ENCODE data around the gene CGREF1. TPM values are rescaled to one million over a fixed set of nuclear protein-coding genes. Genes with fewer than 3 reads are reported as not detected.
"Not testable (repeated sequence)": the region's sequence is repeated elsewhere in the genome, so short reads cannot be mapped to it uniquely, and the experiment has no call there.

The CGREF1 gene
- total RNA-seq, 2 experiments from 2014 or later, result 1.1 to 2.5 TPM

DNA sequence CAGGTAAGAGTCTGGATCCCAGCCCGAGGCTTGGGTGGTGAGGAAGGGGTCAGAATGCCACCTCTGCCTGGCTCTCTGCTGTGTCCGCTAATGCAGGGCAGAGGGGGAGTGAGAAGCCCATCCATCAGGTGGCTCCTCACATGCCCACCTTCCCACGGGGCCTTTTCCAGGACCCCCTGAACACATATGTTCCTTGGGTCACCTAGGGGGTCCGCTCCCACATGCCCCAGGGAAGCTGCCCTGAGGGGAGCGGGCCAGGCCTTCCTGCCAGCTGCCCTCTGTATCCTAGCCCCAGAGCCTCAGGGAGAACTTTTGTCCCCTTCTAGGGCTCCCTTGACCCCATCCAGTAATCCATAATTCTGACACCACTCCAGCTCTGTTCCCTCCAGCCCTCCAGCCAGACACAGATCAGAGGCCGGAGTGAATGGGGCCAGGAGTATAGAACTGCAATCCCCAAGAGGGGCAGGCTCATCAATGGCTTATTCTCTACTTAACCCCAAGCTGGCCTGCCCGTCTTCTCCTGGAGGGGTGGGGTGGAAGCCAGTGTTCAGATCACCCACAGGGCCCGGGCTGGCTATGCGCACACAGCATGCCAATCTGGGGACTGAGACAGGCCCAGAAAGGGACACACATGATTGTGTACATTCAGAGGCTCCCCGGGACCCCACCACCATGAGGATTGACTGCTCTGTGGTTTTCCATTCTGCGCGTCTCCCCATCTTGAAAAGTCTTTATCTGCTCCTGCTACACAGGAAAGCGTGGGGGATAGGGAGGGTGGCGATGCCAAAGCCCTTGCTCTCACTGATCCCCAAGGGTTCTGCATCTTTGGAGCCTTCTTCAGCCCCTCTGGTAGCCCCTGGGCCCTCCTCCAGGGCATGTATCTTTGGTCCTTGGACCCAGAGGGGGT lies 39.4 kb downstream of the CGREF1 start:
- Mint-ChIP-seq H3K4me1 (peaks cover 41% of the 10 kb centered on the region), H3K27me3 (no peaks in the 10 kb centered on the region), H3K27ac (peak overlapping the region; percentile 42), H3K36me3 (no peaks in the 10 kb centered on the region), H3K4me3 (no peak overlapping the region), H3K9me3 (ENCODE audit: low read depth) (no peaks in the 10 kb centered on the region)
- CTCF ChIA-PET, result interaction anchor here (1.7 kb wide), 1 partner anchor 29 kb away, joined by 8 read pairs; no protein-coding TSS in a partner anchor
- no peak for ATAC-seq
- no peak for DNase-seq

DNA sequence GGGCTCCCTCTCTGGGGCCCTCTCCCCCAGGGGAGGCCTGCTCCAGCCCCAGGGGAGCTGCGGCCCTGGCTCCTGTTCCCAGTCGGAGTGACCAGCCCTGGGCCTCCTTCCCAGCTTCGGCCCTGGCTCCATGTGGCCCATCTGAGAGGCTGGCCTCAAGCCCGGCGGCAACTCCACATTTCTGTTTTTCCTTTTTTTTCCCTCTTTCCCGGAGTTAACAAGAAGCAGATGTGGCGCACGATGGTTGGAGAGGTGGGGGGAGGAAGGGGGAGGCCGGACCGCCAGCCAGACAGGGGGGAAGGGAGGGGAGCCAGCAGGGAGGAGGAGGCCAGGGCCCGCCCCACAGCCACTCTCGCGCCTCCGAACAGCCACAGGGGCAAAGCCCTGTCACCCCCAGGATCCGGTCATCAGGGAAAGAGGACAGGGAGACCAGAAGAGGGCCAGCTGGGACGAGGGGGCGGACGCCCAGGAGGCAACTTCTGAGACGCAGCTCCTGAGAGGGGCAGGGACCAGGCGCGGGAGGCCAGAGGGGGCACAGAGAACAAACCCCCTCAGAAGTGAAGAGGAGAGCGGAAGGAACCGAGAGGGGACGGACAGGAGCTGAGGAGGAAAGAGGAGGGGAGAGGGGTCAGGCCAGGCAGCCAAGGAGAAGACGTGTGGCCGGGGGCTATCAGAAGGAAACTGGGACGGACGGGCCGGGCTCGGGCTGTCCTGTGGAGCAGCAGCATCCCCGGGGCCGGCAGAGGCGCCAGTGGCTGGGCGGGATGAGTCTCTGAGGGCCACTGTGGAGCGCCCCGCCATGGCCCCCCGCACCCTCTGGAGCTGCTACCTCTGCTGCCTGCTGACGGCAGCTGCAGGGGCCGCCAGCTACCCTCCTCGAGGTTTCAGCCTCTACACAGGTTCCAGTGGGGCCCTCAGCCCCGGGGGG lies 40.4 kb downstream of the CGREF1 start, which contains the start of gene EMILIN1:
EMILIN1 (plus strand) TSS at position 349 of the 928 bp plus-strand sequence; CDS start at position 800, 451 bp downstream.
- Mint-ChIP-seq H3K27me3 (no peaks in the 10 kb centered on the region), H3K27ac (no peak within 1 kb of the TSS), H3K4me3 (no peak within 1 kb of the TSS), H3K9me3 (ENCODE audit: low read depth) (no peaks in the 10 kb centered on the region), H3K36me3 (no peaks in the 10 kb centered on the region), H3K4me1 (peaks cover 45% of the 10 kb centered on the region)
- CTCF ChIA-PET, result no interaction called here
- no peak for DNase-seq
- no peak for ATAC-seq

DNA sequence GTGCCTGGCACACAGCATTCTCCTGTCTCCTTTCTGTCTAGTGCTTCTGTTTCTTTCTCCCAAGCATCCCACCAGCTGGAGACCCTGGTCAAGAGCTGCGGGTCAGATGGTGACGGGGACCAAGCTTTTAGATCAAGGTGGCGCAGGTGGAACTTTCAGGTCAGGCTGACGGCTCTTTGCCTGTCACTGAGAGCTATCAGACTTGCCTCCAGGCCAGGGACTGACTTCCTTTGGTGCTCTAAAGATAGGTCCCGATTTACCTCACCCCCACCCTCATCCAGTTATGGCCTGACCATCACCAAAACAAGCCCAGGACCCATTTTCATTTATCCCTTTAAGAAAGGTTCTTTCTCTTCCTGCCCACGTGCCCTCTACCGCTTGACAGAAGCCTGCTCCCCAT lies 41.7 kb downstream of the CGREF1 start:
- CTCF ChIA-PET, result interaction anchor here (0.6 to 5.0 kb wide), 3 partner anchors 9 to 115 kb away, joined by 3 to 37 read pairs (median 3); partner anchors contain the start of genes AGBL5 and KHK
- DNase-seq (no peak), ATAC-seq (no peak)
- no peaks in the 10 kb centered on the region for H3K36me3 Mint-ChIP-seq
- no peak overlapping the region for H3K4me3 Mint-ChIP-seq
- H3K27ac Mint-ChIP-seq, result no peak overlapping the region
- H3K4me1 Mint-ChIP-seq, result peaks cover 56% of the 10 kb centered on the region
- H3K27me3 Mint-ChIP-seq, result no peaks in the 10 kb centered on the region
- no peaks in the 10 kb centered on the region for H3K9me3 Mint-ChIP-seq (ENCODE audit: low read depth)

DNA sequence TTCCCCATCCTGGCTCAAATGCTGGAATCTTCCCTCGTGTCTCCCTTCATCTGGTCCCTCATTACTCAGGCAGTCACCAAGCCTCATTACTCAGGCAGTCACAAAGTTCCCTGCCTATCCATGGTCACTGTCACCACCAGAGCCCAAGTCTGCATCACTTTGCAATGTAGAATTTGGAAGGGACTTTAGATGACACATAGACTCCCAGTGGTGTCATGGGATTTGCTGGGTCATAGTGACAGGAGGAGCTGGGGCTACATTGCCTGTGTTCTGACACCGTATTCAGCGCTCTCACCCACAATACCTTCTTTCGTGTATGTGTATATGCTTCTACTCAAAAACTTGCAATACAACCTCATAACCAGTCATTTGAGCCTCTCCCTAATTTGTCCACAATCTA lies 42.6 kb downstream of the CGREF1 start:
- Mint-ChIP-seq H3K9me3 (ENCODE audit: low read depth) (no peaks in the 10 kb centered on the region), H3K27me3 (no peaks in the 10 kb centered on the region), H3K36me3 (no peaks in the 10 kb centered on the region), H3K4me3 (no peak overlapping the region), H3K27ac (peak overlapping the region; percentile 71), H3K4me1 (peaks cover 52% of the 10 kb centered on the region)
- no peak for ATAC-seq
- DNase-seq, result no peak
- CTCF ChIA-PET, result interaction anchor here (1.6 to 5.0 kb wide), 2 partner anchors 10 to 26 kb away, joined by 3 to 37 read pairs; partner anchors contain the start of genes AGBL5 and KHK

DNA sequence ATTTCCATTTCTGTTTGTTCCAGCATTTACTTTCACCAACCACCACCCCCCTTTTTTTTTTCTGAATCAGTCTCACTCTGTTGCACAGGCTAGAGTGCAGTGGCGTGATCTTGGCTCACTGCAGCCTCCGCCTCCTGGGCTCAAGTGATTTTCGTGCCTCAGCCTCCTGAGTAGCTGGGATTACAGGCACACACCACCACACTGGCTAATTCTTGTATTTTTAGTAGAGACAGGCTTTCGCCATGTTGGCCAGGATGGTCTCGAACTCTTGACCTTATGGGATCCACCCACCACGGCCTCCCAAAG lies 43.4 kb downstream of the CGREF1 start:
- H3K36me3 Mint-ChIP-seq; DNase-seq; H3K27me3 Mint-ChIP-seq; H3K9me3 Mint-ChIP-seq (ENCODE audit: low read depth); ATAC-seq: not testable (repeated sequence)
- CTCF ChIA-PET, result interaction anchor here (5.0 to 5.9 kb wide), 2 partner anchors 11 to 25 kb away, joined by 37 to 45 read pairs; partner anchors contain the start of genes AGBL5 and KHK
- H3K4me1 Mint-ChIP-seq, result peaks cover 52% of the 10 kb centered on the region
- H3K4me3 Mint-ChIP-seq, result peak overlapping the region; percentile 3
- peak overlapping the region; percentile 80 for H3K27ac Mint-ChIP-seq

DNA sequence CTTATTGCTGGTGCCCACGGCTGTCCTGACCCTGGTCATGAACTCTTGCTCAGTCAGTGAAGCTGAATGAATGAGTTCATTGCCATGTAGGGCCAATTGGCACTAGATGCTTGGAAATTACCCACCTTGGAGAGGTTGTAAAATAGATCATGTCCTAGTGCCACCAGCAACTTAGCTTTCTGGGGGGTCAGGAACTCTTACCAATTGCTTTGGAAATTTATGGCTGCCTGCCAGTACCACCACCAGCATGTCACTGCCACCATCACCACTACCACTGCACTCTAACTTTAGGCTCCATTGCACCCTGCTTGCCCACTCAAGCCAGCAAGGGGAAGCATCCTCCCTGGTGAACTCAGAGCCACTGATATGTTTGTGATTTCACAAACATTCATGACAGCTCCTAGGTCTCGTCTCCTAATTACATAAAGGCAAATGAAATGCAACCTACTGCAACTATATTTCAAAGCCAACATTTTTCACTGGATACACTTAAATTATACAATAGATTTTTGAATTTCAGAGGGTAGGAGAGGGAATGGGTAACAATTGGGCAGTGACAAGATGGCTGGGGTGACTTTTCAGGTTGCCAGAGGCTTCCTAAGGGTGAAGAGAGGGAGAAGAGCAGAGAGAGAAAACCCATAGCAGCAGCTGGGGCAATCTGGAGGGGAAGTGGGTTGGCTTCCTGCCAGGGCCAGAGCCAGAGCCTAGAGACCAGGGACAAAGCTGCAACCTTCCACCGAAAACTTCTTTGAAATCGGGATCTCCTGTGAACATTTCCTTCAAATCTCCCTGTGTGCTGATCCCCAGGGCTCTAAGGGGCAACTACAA lies 44.0 kb downstream of the CGREF1 start:
- peak overlapping the region; percentile 80 for H3K27ac Mint-ChIP-seq
- peak overlapping the region; percentile 3 for H3K4me3 Mint-ChIP-seq
- peaks cover under 1% of the 10 kb centered on the region for H3K36me3 Mint-ChIP-seq
- ATAC-seq, result no peak
- DNase-seq, result peak; percentile 70
- H3K27me3 Mint-ChIP-seq, result no peaks in the 10 kb centered on the region
- H3K9me3 Mint-ChIP-seq (ENCODE audit: low read depth), result no peaks in the 10 kb centered on the region
- CTCF ChIA-PET, result interaction anchor here (1.0 to 5.9 kb wide), 4 partner anchors 8 to 229 kb away, joined by 3 to 45 read pairs (median 20); partner anchors contain the start of genes AGBL5 and KHK
- H3K4me1 Mint-ChIP-seq, result peaks cover 54% of the 10 kb centered on the region

DNA sequence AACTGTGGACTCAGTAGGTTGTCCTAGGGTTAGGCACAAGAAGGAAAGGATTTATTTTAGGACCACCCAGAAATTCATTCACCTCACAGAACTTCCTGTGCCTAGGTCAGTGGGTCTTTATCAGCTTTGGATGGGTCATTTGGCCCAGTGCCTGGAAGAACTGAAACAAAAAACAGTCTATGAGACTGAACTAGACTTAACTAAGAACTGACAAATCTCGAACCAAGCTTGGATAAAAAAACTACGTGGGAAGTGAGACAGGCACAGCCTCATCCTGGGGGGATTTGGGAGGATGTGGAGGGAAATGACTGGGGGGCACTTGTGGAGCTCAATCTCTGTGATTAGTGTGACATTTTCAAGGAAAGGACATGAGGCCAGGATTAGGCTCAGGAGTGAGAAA lies 45.1 kb downstream of the CGREF1 start:
- Mint-ChIP-seq H3K4me1 (peaks cover 65% of the 10 kb centered on the region), H3K27me3 (no peaks in the 10 kb centered on the region), H3K27ac (peak overlapping the region; percentile 16), H3K4me3 (no peak overlapping the region), H3K9me3 (ENCODE audit: low read depth) (no peaks in the 10 kb centered on the region), H3K36me3 (peaks cover 13% of the 10 kb centered on the region)
- DNase-seq, result no peak
- ATAC-seq, result no peak
- CTCF ChIA-PET, result interaction anchor here (1.0 to 5.9 kb wide), 4 partner anchors 9 to 228 kb away, joined by 3 to 45 read pairs (median 20); partner anchors contain the start of genes AGBL5 and KHK

DNA sequence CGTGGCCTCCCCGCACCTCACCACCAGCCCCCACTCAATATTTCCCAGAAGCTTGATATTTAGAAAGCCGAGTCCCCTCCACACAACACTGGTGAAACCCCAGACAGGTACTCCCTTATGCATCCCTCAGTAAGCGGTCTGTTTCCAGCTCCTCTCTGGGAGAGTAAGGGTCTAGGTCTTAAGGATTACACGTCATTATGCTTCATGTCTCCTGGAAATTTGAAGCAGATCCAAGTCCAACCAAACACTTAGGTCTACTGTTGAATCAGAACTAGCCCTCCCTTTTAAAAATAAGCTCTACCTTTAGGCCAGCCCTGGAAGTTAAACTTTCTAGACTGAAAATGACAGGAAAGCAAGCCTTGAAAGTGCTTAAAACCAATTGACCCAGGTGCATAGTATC lies 46.0 kb downstream of the CGREF1 start:
- Mint-ChIP-seq H3K4me3 (peak overlapping the region; percentile 79), H3K4me1 (peaks cover 67% of the 10 kb centered on the region), H3K27me3 (no peaks in the 10 kb centered on the region), H3K27ac (peak overlapping the region; percentile 67), H3K9me3 (ENCODE audit: low read depth) (no peaks in the 10 kb centered on the region), H3K36me3 (peaks cover 14% of the 10 kb centered on the region)
- CTCF ChIA-PET, result interaction anchor here (1.8 to 5.9 kb wide), 3 partner anchors 13 to 111 kb away, joined by 6 to 45 read pairs (median 37); partner anchors contain the start of genes AGBL5 and KHK
- ATAC-seq (no peak), DNase-seq (no peak)

DNA sequence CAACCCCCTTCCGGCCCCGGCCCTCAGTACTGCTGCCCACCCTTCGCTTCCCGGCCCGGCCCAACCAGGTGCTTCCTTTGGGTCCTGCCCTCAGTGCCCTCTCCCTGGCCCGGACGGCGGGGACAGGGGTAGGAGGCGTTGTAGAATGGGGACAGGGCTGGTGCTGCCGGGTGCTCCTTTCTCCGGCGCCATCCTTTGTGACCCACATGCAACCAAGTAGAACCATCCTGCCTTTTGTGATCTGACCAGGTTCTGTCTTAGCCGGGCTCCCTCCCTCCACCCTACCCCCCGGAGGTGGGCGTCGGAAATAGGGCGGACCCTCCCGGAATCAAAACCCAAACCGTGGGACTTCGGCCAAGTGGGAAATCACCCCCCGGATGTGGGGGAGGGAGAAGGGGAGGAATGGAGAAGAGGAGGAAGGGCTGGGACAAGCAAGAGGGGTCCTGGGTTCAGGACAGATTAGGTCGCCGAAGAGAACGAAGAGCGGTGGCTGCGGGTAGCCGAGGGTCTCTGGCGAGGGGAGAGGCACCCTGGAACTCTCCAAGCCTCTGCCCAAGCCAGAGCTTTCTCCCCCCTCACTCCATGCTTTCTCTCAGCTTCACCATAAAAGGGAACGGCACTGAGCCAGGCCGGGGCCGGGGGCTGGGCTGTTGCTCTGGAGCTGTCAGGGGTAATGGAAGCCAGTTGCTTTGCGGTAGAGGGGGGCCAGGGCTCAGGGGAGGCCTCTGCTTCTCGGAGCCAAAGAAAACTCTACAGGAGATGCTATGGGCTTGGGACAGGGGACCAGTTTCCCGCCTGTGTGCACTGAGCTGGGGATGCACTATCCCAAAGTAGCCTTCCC lies 46.7 kb downstream of the CGREF1 start:
- Mint-ChIP-seq H3K27ac (peak overlapping the region; percentile 82), H3K4me1 (peaks cover 70% of the 10 kb centered on the region), H3K9me3 (ENCODE audit: low read depth) (no peaks in the 10 kb centered on the region), H3K27me3 (no peaks in the 10 kb centered on the region), H3K4me3 (peak overlapping the region; percentile 79), H3K36me3 (peaks cover 14% of the 10 kb centered on the region)
- ATAC-seq, result peak; percentile 37
- CTCF ChIA-PET, result interaction anchor here (1.2 to 5.9 kb wide), 10 partner anchors 9 to 231 kb away, joined by 4 to 45 read pairs (median 8); partner anchors contain the start of genes AGBL5 and KHK
- peak; percentile 63 for DNase-seq

DNA sequence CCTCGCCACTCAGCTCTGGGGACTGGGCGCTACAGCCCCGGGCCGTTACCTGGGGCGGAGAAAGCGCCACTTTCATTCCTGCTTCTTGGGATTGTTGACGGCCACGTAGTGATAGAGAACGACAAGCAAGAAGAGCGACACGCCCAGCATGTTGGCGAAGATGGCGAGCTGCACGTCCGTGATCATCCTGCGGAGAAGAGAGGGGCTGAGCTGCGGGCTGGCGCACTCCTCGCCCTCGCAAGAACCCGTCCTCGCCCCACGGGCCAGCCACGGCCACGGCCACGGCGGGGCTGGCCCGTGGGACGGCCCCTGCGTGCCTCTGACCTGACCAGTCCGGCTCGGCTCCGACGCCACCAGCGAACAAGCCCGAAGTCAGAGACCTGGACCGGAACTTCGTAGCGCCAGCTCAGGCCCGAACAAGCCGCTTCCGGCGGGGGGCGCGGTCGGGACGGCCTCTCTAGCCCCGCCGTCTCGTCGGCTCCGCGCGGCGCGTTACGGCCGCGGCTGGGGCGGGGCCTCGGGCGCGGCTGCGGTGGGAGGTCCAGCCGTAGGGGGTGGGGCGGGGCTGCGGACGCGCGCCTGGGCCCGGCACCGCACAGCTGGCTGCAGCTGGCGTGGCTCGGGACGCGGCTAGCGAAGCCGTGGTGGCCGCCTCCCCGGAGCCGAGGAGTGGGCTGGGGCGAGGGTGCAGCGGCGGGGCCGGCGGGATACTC lies 47.5 kb downstream of the CGREF1 start, which contains the start of gene OST4:
OST4 (minus strand) TSS at position 378 of the 713 bp plus-strand sequence.
- Mint-ChIP-seq H3K9me3 (ENCODE audit: low read depth) (no peaks in the 10 kb centered on the region), H3K27me3 (no peaks in the 10 kb centered on the region), H3K27ac (peak within 1 kb of the TSS; percentile 93), H3K4me3 (peak within 1 kb of the TSS; percentile 99), H3K36me3 (peaks cover 14% of the 10 kb centered on the region), H3K4me1 (peaks cover 70% of the 10 kb centered on the region)
- ATAC-seq (peak; percentile 93), DNase-seq (peak; percentile 92)
- CTCF ChIA-PET, result interaction anchor here (1.2 to 5.9 kb wide), 10 partner anchors 9 to 232 kb away, joined by 3 to 45 read pairs (median 6); partner anchors contain the start of genes ABHD1, AGBL5 and KHK
